ENCODE data around the gene KIFAP3. TPM values are rescaled to one million over a fixed set of nuclear protein-coding genes. Genes with fewer than 3 reads are reported as not detected.
"Not testable (repeated sequence)": the region's sequence is repeated elsewhere in the genome, so short reads cannot be mapped to it uniquely, and the experiment has no call there.

KIFAP3 gene
- total RNA-seq, 1 donor from 2014 or later, result 55.9 TPM

DNA sequence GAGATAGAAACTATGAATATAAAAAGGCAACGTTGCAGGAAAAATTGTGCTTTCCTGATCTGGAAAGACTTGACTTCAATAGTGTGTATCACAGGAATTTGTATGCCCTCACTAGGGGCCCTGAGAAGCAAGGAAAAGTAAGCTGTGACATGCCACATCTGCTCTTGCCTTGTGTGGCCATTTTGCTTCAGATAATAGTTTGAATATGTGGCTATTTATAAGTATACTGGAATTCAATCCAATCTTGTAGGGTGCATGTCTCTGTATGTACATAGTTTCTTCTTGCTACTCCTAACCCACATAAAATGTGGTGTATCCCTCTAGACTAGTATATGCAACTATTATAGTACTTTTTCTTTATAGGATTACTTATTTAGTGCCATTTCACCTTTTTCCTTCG, 149.7 kb downstream of the KIFAP3 start:
- intact Hi-C loops (cut with micrococcal nuclease), result no loop called here

DNA sequence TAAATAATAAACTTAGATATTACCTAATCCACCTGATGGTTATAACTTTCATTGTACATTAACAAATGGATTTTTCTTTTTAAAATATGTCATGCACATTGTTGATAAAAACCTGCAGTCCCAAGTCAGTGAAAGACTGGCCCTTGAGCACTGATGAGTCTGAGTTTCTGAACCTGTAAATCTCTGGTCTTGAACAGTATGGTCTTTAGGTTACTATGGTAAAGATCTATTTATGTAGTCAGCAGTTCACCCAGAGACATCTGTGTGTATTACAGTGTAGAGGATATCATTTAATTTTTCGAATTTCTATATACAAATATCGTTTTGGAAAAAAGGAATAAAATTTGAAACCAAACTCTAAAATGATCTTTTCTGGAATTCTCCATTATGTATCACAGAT, 150.4 kb downstream of the KIFAP3 start:
- intact Hi-C loops (cut with micrococcal nuclease), result no loop called here

More for the DNA sequence above, 149.7 kb downstream of the KIFAP3 start:
- no peaks in the 10 kb centered on the region for H3K9me3 ChIP-seq (replicated peaks)
- DNase-seq, result no peak
- peaks cover 18% of the 10 kb centered on the region for H3K4me1 ChIP-seq
- no peak overlapping the region for H3K27ac ChIP-seq (replicated peaks)
- peaks cover 11% of the 10 kb centered on the region for H3K36me3 ChIP-seq
- H3K4me3 ChIP-seq, result no peak overlapping the region
- no peaks in the 10 kb centered on the region for H3K27me3 ChIP-seq (ENCODE audit: low read depth)
- TF ChIP-seq, protein P1, sequence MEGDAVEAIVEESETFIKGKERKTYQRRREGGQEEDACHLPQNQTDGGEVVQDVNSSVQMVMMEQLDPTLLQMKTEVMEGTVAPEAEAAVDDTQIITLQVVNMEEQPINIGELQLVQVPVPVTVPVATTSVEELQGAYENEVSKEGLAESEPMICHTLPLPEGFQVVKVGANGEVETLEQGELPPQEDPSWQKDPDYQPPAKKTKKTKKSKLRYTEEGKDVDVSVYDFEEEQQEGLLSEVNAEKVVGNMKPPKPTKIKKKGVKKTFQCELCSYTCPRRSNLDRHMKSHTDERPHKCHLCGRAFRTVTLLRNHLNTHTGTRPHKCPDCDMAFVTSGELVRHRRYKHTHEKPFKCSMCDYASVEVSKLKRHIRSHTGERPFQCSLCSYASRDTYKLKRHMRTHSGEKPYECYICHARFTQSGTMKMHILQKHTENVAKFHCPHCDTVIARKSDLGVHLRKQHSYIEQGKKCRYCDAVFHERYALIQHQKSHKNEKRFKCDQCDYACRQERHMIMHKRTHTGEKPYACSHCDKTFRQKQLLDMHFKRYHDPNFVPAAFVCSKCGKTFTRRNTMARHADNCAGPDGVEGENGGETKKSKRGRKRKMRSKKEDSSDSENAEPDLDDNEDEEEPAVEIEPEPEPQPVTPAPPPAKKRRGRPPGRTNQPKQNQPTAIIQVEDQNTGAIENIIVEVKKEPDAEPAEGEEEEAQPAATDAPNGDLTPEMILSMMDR (IDR thresholded peaks at IDR 0.05; ENCODE audit: borderline replicate concordance), result no peak

DNA sequence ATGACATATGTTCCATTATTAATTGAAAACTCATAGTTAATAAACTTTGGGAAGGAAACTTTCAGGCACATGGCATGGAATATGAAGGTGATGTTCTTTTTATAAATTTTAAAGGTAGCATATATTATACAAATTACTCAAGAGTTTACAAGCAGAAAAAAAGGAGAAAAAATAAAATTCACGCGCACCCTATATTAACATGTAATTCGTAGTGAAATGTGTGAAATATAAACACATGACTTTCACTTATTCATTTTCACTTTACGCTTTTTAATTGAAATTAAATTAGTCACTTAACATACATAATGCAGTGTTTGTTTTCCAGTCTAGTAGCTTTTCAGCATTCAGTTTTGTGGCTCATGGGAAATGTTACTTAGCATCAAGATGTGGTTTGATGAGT, 153.4 kb downstream of the KIFAP3 start:
- TF ChIP-seq, protein P1 (IDR thresholded peaks at IDR 0.05; ENCODE audit: borderline replicate concordance), result no peak
- Histone ChIP-seq H3K27me3 (ENCODE audit: low read depth) (no peaks in the 10 kb centered on the region), H3K36me3 (peaks cover 28% of the 10 kb centered on the region)

More for the DNA sequence above, 150.4 kb downstream of the KIFAP3 start:
- peaks cover 18% of the 10 kb centered on the region for H3K36me3 ChIP-seq
- no peaks in the 10 kb centered on the region for H3K9me3 ChIP-seq (replicated peaks)
- TF ChIP-seq, protein P1 (IDR thresholded peaks at IDR 0.05; ENCODE audit: borderline replicate concordance), result no peak
- no peak overlapping the region for H3K27ac ChIP-seq (replicated peaks)
- H3K4me1 ChIP-seq, result peaks cover 18% of the 10 kb centered on the region
- DNase-seq, result no peak
- no peak overlapping the region for H3K4me3 ChIP-seq
- H3K27me3 ChIP-seq (ENCODE audit: low read depth), result no peaks in the 10 kb centered on the region

DNA sequence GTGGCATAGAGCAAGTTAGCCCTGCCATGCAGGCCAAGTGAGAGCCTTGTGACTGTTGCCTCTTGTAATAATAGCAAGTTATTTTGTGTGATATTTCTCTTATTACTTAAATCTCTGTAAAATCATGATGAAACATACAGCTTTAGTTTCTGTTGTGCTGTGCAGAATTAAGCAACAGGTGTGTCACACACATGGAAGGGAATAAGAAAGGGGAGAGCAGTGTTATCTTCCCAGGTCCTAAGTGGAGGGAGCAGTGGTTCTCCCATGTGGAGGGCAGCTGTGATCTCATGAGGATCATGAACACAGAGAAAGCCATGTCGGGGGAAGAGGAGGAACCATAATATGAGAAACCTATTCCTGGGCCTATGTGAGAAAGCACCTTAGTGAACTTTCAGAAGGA, 155.6 kb downstream of the KIFAP3 start:
- Histone ChIP-seq H3K4me1 (no peaks in the 10 kb centered on the region), H3K9me3 (replicated peaks) (no peaks in the 10 kb centered on the region), H3K27me3 (ENCODE audit: low read depth) (no peaks in the 10 kb centered on the region), H3K27ac (replicated peaks) (no peak overlapping the region), H3K4me3 (no peak overlapping the region), H3K36me3 (peaks cover 28% of the 10 kb centered on the region)
- TF ChIP-seq, protein P1 (IDR thresholded peaks at IDR 0.05; ENCODE audit: borderline replicate concordance), result no peak
- no peak for DNase-seq
- intact Hi-C loops (cut with micrococcal nuclease), result no loop called here

More for the DNA sequence above, 153.4 kb downstream of the KIFAP3 start:
- Histone ChIP-seq H3K4me1 (peaks cover 18% of the 10 kb centered on the region), H3K27ac (replicated peaks) (no peak overlapping the region), H3K9me3 (replicated peaks) (no peaks in the 10 kb centered on the region), H3K4me3 (no peak overlapping the region)
- intact Hi-C loops (cut with micrococcal nuclease), result no loop called here
- no peak for DNase-seq

DNA sequence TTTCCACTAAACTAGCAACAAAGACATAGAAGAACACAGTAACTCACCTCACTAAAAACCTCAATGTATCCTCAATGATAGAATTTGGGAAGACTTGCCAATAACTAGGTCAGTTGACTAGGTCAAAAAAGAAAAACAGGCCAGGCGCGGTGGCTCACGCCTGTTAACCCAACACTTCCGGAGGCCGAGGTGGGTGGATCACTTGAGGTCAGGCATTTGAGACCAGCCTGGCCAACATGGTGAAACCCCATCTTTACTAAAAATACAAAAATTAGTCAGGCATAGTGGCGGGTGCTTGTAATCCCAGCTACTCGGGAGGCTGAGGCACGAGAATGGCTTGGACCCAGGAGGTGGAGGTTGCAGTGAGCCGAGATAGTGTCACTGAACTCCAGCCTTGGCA, 156.3 kb downstream of the KIFAP3 start:
- H3K9me3 ChIP-seq (replicated peaks); intact Hi-C loops (cut with micrococcal nuclease); H3K27me3 ChIP-seq (ENCODE audit: low read depth); DNase-seq; H3K27ac ChIP-seq (replicated peaks); H3K4me1 ChIP-seq; H3K4me3 ChIP-seq: not testable (repeated sequence)
- peaks cover 28% of the 10 kb centered on the region for H3K36me3 ChIP-seq

DNA sequence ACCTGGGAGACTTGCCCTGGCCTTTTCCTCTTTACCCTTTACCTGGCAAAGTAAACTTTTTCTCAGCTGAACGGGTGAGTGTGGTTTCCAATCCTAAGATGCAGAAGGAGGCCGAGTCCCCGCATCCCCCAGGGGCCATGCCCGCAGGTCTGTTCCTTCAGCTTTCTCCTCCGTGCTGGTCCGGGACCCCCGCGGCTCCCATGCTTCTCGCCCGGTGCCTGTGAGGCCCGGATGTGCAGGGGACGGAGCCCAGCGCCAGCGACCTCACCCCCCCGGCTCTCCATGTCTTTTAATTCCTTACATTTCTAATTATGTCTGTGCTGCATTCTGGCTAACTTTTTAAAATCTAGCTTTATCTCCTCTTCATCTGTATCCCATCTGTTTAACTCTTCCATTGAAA, 159.3 kb downstream of the KIFAP3 start:
- TF ChIP-seq, protein P1 (IDR thresholded peaks at IDR 0.05; ENCODE audit: borderline replicate concordance), result no peak
- H3K9me3 ChIP-seq (replicated peaks), result no peaks in the 10 kb centered on the region
- no peaks in the 10 kb centered on the region for H3K4me1 ChIP-seq
- intact Hi-C loops (cut with micrococcal nuclease), result no loop called here
- H3K27me3 ChIP-seq (ENCODE audit: low read depth), result no peaks in the 10 kb centered on the region
- DNase-seq, result no peak
- H3K4me3 ChIP-seq, result no peak overlapping the region
- H3K36me3 ChIP-seq, result peaks cover 20% of the 10 kb centered on the region
- no peak overlapping the region for H3K27ac ChIP-seq (replicated peaks)

All from left ventricle myocardium inferior (tissue), 1 donor.